Parathyroid adenoma (tissue), 2 donors: ENCODE data around the gene VSIG8.

Experiments
- H2AFZ ChIP-seq: fragments of 300-600 bp; sonication (generic); one replicate; pipeline ENCODE4 v1.7.0; 2017; ENCODE audit warnings: antibody characterized with exemption, mild to moderate bottlenecking
- H3K27ac ChIP-seq: fragments of 300-600 bp; sonication (generic); one replicate; pipeline ENCODE4 v1.7.0; 2017
- H3K27me3 ChIP-seq: fragments of 300-600 bp; sonication (generic); one replicate; pipeline ENCODE4 v1.7.0; 2017; ENCODE audit warnings: low read length; ENCODE audit not compliant: control insufficient read depth, insufficient read depth
- H3K36me3 ChIP-seq: fragments of 300-600 bp; sonication (generic); one replicate; pipeline ENCODE4 v1.7.0; 2017; ENCODE audit warnings: low read length; ENCODE audit not compliant: control insufficient read depth, insufficient read depth
- H3K4me1 ChIP-seq: fragments of 300-600 bp; sonication (generic); one replicate; pipeline ENCODE4 v1.7.0; 2017; ENCODE audit warnings: control low read depth
- H3K4me2 ChIP-seq: fragments of 300-600 bp; sonication (generic); one replicate; pipeline ENCODE4 v1.7.0; 2017; ENCODE audit warnings: low read length
- H3K4me3 ChIP-seq: fragments of 300-600 bp; sonication (generic); one replicate; pipeline ENCODE4 v1.7.0; 2017; ENCODE audit warnings: low read depth, low read length
- H3K79me2 ChIP-seq: fragments of 300-600 bp; sonication (generic); one replicate; pipeline ENCODE4 v1.7.0; 2017; ENCODE audit warnings: control low read depth
- H3K9ac ChIP-seq: fragments of 300-600 bp; sonication (generic); one replicate; pipeline ENCODE4 v1.7.0; 2017; ENCODE audit warnings: mild to moderate bottlenecking
- H3K9me3 ChIP-seq: fragments of 300-600 bp; sonication (generic); one replicate; pipeline ENCODE4 v1.7.0; 2017; ENCODE audit warnings: low read length; ENCODE audit not compliant: control insufficient read depth
- CTCF ChIP-seq: fragments of 300-600 bp; sonication (generic); IDR thresholded peaks from one replicate; pipeline ENCODE4 v1.7.0; 2017; ENCODE audit warnings: antibody characterized with exemption, mild to moderate bottlenecking
- donor health status: primary hyperparathyroidism.

VSIG8 gene

DNA sequence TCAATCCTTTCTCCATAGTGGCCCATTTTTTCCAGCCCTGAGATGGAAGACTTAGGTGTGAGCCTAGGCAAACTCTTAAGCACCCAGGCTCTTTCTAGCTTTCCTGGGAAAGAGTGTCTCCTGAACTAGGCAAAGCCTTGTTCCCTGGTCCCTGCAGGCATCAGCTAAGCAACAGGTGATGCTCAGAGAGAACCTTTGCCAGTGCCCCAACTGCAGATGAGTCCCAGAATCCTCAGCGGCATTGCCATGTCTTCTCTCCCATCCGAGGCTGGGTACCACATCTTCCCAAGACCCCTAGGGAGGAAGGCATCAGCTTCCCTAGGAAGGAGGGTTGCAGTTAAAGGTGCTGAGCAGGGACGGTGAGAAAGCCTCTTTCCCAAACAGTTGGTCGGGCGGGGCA, 8.2 kb upstream of the VSIG8 start:
- Histone ChIP-seq H3K27ac (no peak overlapping the region), H3K4me2 (no peak overlapping the region), H3K9ac (no peak overlapping the region), H3K79me2 (no peaks in the 10 kb centered on the region), H2AFZ (no peak overlapping the region), H3K4me1 (peaks cover 18% of the 10 kb centered on the region), H3K9me3 (no peaks in the 10 kb centered on the region), H3K27me3 (no peaks in the 10 kb centered on the region), H3K4me3 (no peak overlapping the region), H3K36me3 (no peaks in the 10 kb centered on the region)
- TF ChIP-seq CTCF, result no peak

GRCh38 chr1:159869607-159870006, 7.2 kb upstream of the VSIG8 start:
- H3K27ac ChIP-seq, result no peak overlapping the region
- H3K79me2 ChIP-seq, result no peaks in the 10 kb centered on the region
- no peak overlapping the region for H3K9ac ChIP-seq
- no peak overlapping the region for H3K4me2 ChIP-seq
- H3K4me1 ChIP-seq, result peaks cover 18% of the 10 kb centered on the region
- no peaks in the 10 kb centered on the region for H3K27me3 ChIP-seq
- H3K36me3 ChIP-seq, result no peaks in the 10 kb centered on the region
- TF ChIP-seq CTCF, result no peak
- H3K9me3 ChIP-seq, result no peaks in the 10 kb centered on the region
- H2AFZ ChIP-seq, result no peak overlapping the region
- no peak overlapping the region for H3K4me3 ChIP-seq

DNA sequence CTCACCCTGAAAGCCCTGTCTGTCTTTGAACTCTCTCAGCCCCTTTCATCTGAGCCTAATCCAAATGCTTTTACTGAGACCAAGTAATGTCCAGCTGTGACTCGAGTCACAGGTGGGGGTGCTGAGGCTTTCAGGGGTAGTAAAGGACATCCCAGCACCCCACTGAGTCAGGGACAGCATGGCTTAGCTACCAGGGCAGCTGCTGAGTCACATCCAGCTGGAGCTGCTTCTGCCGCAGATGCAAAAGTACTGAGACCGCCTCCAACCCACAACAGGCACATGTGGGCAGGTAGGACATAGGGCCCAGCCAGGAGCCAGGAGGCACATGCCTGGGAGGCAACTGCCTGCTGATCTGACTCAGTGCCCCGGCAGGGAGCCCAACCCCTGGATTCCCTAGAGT, 6.7 kb upstream of the VSIG8 start:
- H3K4me3 ChIP-seq, result no peak overlapping the region
- no peak overlapping the region for H2AFZ ChIP-seq
- no peak overlapping the region for H3K4me2 ChIP-seq
- peaks cover 18% of the 10 kb centered on the region for H3K4me1 ChIP-seq
- no peaks in the 10 kb centered on the region for H3K27me3 ChIP-seq
- H3K36me3 ChIP-seq, result no peaks in the 10 kb centered on the region
- H3K79me2 ChIP-seq, result no peaks in the 10 kb centered on the region
- no peak overlapping the region for H3K9ac ChIP-seq
- no peak for TF ChIP-seq CTCF
- no peak overlapping the region for H3K27ac ChIP-seq
- no peaks in the 10 kb centered on the region for H3K9me3 ChIP-seq

GRCh38 chr1:159868766-159869165, 6.3 kb upstream of the VSIG8 start:
- Histone ChIP-seq H3K4me1 (peaks cover 18% of the 10 kb centered on the region), H3K27ac (no peak overlapping the region)

More at GRCh38 chr1:159868766-159869165, 6.3 kb upstream of the VSIG8 start:
- H3K9ac ChIP-seq, result no peak overlapping the region
- no peaks in the 10 kb centered on the region for H3K36me3 ChIP-seq
- no peaks in the 10 kb centered on the region for H3K27me3 ChIP-seq
- no peak overlapping the region for H2AFZ ChIP-seq
- H3K4me3 ChIP-seq, result no peak overlapping the region
- no peak for TF ChIP-seq CTCF
- H3K9me3 ChIP-seq, result no peaks in the 10 kb centered on the region
- no peaks in the 10 kb centered on the region for H3K79me2 ChIP-seq
- no peak overlapping the region for H3K4me2 ChIP-seq
